ENCODE measurements around the gene SPAM1.

Gene SPAM1

GRCh38 chr7:123935436-123936381 is 10.7 kb downstream of the SPAM1 start:
- TF ChIP-seq TAF1 (IDR thresholded peaks at IDR 0.05; ENCODE audit: borderline replicate concordance, insufficient read depth, low read length) (no peak), FOXP2 (optimal IDR thresholded peaks at IDR 0.05; ENCODE audit: borderline replicate concordance, extremely low read depth, extremely low read length, insufficient read depth) (no peak), POLR2AphosphoS5 (IDR thresholded peaks at IDR 0.05; ENCODE audit: low read depth, low read length) (no peak), SIN3A (IDR thresholded peaks at IDR 0.05; ENCODE audit: borderline replicate concordance, insufficient read depth, low read length) (no peak), REST (IDR thresholded peaks at IDR 0.05; ENCODE audit: insufficient read depth in 1 of 2, low read depth in 2 of 2, low read length in 2 of 2) (no peak)

GRCh38 chr7:123936388-123936787 is 11.3 kb downstream of the SPAM1 start:
- TF ChIP-seq SIN3A (IDR thresholded peaks at IDR 0.05; ENCODE audit: borderline replicate concordance, insufficient read depth, low read length) (no peak), FOXP2 (optimal IDR thresholded peaks at IDR 0.05; ENCODE audit: borderline replicate concordance, extremely low read depth, extremely low read length, insufficient read depth) (no peak), POLR2AphosphoS5 (IDR thresholded peaks at IDR 0.05; ENCODE audit: low read depth, low read length) (no peak), REST (IDR thresholded peaks at IDR 0.05; ENCODE audit: insufficient read depth in 1 of 2, low read depth in 2 of 2, low read length in 2 of 2) (no peak), TAF1 (IDR thresholded peaks at IDR 0.05; ENCODE audit: borderline replicate concordance, insufficient read depth, low read length) (no peak)

- TF ChIP-seq FOXP2 (optimal IDR thresholded peaks at IDR 0.05; ENCODE audit: borderline replicate concordance, extremely low read depth, extremely low read length, insufficient read depth), result no peak
- TF ChIP-seq SIN3A (IDR thresholded peaks at IDR 0.05; ENCODE audit: borderline replicate concordance, insufficient read depth, low read length), result no peak
- TF ChIP-seq POLR2AphosphoS5 (IDR thresholded peaks at IDR 0.05; ENCODE audit: low read depth, low read length), result no peak
- no peak for TF ChIP-seq TAF1 (IDR thresholded peaks at IDR 0.05; ENCODE audit: borderline replicate concordance, insufficient read depth, low read length)
- TF ChIP-seq REST (IDR thresholded peaks at IDR 0.05; ENCODE audit: insufficient read depth in 1 of 2, low read depth in 2 of 2, low read length in 2 of 2), result no peak
These were observed 14.7 kb downstream of the SPAM1 start for GRCh38 chr7:123939784-123940183.

GRCh38 chr7:123941391-123942180 is 16.5 kb downstream of the SPAM1 start:
- TF ChIP-seq TAF1 (IDR thresholded peaks at IDR 0.05; ENCODE audit: borderline replicate concordance, insufficient read depth, low read length) (no peak), FOXP2 (optimal IDR thresholded peaks at IDR 0.05; ENCODE audit: borderline replicate concordance, extremely low read depth, extremely low read length, insufficient read depth) (no peak), REST (IDR thresholded peaks at IDR 0.05; ENCODE audit: insufficient read depth in 1 of 2, low read depth in 2 of 2, low read length in 2 of 2) (no peak), SIN3A (IDR thresholded peaks at IDR 0.05; ENCODE audit: borderline replicate concordance, insufficient read depth, low read length) (no peak), POLR2AphosphoS5 (IDR thresholded peaks at IDR 0.05; ENCODE audit: low read depth, low read length) (no peak)
